Head of caudate nucleus (tissue), 42 donors: Measurements from ENCODE around the gene CSF1R.
A peak's percentile ranks its signal among the peaks of the same experiment; 100 is the strongest.

Experiments used
- DNase-seq, 42 donors: peaks; one replicate each; pipeline versions ENCODE4 v3.0.0 to v3.0.0-alpha.2; 2020 to 2021; ENCODE audit warnings: mixed read lengths in 7 of 42
- intact Hi-C: fragments of 100-400 bp; cut with DNase I; formaldehyde crosslinking; loops from one replicate; pipeline ENCODE4 v1.15.0; 2022

Gene CSF1R

DNA sequence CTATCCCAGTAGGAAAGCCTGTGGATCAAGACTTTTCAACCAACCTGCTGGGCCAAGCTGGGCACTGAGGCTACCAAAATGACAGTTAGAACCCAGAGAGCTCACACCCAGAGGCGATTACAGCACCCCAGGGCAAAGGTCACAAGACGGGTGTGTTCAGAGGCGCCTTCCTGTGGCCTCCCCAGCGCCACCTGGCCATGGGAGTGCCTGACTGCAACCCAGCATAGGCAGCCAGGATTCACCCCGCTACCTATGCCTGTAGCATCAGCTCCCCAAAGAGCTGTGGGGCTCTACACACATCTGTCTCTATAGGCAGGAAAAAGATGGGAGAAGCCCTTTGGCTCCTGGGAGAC lies 35.8 kb upstream of the CSF1R start:
- intact Hi-C loops, result no loop called here
- DNase-seq, result no peak

DNA sequence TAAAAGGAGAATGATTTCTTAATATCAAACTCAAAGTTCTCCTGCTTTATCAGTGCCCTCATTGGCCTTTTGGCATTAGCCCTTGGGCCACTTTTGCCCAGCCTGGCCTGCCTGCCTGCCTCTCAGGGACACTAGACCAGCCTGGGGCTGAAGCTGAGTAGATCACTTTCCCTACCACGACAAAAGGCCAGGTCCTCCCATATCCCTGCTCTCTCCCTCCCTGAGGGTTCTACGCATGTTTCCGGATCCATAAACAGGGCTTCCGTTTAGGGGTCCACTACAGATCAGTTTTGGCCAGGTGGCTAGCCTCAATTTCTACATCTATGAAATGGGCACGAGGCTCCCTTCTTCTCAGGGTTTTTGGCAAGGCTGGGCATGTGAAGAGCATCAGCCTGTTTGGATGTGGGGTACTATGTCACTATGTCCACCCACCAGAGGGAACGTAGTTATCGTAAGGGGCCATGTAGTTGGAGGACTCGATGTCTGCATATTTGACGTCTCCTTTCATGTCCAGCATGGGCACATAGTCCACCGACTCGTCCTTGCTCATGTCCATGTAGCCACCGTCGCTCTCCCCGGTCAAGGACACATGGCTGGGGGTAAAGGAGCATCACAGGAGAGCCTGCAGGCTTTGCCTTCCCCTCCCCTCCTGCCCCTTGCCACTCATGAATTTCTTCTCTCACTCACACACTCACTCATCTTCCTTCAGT lies 35.2 kb upstream of the CSF1R start:
- no peak for DNase-seq
- intact Hi-C loops, result no loop called here

DNA sequence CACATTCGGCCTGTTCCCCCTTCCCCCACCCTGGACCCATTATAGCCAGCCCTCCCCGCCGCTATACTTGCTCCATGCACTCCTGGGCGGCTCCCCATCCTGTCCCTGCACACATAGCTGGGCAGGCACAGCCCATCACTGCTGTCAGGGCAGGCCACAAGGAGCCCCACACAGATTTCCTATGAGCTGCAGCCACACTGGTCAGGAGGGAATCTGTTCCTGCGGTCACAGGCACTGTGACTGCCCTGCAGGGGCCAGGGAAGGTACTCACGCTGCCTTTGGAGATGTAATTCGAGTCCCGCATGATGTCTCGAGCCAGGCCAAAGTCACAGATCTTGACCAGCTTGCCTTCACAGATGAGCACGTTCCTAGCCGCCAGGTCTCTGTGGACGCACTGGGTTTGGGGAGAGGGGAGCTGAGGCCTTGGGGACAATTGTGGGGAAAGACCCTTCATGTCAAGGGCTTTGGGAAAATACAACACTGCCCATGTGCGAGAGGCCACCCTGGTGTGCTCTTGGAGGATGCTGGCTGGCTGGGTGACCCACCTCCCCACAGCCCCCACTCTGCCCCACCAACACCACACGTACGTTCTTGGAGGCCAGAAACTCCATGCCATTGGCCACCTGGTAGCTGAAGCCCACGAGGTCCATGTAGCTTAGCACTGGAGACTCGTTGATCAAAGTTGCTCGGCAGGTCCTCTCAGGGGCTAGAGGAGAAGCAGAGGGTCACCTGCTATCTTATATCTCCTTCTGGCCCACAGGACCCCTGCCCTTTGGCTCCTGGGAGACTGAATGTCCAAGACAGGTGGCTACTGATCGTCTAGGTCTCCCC lies 34.5 kb upstream of the CSF1R start:
- intact Hi-C loops, result no loop called here
- peak in 2 of 42 donors; percentile 5 to 25 for DNase-seq

DNA sequence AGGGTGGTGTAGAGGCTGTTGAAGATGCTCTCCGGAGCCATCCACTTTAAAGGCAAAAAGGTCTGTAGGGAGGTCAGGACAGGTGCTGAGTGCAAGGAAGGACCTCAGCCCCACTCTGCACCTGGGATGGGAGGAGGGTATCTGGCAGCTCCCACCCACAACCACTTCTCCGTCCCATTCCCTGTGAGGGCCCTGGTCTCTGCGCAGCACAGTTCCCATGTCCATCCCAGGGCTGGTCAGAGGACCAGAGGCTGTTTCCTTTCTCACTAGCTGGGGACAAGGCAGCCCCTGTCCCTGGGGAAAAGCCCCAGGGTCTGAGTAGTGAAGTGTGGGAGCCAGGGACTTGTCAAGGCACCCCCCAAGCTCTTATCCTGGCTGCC lies 33.7 kb upstream of the CSF1R start:
- peak in 3 of 42 donors; percentile 5 to 9 (median 7) for DNase-seq
- intact Hi-C loops, result no loop called here

DNA sequence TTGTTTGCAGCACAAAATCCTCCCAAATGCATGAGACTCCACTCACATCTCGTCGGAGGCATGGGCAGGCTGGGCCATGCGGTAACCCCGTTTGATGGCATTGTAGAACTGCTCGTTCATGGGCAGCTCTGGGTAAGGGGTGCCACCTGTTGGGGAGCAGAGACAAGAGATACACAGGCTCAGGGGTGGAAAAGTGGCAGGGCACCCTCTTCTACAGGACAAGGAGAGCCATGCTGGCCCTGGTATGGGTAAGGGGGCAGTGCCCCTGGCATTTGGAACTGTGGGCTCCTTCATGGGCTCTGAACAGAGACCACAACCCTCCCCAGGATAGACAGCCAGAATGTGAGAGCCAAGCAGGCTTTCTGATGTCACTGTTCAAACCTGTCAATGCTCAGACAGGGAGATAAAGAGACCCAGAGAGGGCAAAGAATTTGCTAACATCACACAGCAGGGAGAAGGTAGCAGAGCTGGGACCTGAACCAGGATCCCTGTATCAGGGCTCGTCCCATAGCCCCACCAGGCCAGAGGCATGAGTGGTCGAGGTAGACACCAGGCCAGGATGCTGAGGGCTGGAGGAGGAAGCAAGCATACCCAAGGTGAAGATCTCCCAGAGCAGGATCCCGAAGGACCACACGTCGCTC lies 33.2 kb upstream of the CSF1R start:
- intact Hi-C loops, result no loop called here
- peak in 13 of 42 donors; percentile 4 to 62 (median 30) for DNase-seq

DNA sequence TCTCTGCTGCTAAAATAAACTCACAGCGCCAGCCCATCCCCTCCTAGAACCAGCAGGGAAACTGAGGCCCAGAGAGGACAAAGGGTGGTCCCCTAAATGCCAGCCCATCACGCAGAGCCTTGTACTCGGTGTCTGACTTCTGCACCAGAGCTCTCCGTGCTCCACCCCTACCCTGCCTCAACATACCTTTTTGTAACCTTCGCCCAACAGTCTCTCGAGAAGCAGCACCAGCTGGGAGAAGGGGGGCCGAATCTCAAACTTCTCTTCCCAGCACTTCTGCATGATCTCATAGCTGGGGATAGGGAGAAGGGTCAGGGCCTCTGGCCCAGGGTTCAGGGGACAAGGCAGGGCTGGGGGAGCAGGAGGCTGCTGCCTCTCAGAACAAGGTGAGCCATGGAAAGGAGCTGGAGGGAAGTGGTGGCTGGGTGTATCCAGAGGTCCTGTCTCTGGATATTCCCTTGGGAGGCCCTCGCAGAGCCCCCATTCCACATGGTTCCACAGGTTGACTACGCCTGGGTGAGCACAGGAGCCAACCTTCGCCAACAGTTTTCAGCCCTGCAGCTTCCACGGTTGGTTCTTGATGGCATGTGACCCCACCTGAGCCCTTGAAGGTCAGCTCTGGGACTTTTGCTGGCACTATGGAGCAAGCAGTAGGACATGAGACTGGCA lies 32.3 kb upstream of the CSF1R start:
- intact Hi-C loops, result no loop called here
- peak in 7 of 42 donors; percentile 2 to 18 (median 7) for DNase-seq

DNA sequence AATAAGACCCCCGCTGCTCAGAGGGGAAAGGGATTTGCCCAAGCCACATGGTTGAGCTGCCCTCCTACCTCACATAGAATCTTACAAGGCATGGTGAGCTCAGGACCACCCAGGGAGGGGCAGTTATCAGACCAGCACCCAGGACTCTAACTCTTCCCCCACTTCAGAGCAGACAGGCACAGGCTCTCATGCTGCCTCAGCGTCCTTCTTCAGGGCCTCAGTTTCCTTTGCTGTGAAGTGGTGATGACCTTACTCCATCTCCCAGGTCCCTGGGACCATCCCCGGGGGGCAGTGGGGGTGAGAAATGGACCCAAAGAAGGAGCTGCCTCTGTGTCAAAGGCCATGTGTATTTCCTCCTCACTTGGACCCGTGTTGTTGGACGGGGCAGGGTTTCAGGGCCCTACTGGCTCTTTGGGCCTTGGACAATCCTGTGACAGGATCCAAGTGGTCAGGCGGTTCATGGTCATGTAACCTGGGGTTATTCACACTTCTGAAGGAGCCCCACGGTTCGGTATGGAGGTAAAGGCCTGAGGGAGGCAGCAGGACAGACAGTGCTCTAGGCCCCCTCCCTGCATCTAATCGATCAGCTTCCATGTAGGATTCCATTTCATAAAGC lies 31.7 kb upstream of the CSF1R start:
- DNase-seq, result peak in 6 of 42 donors; percentile 2 to 13 (median 8)
- intact Hi-C loops, result no loop called here

DNA sequence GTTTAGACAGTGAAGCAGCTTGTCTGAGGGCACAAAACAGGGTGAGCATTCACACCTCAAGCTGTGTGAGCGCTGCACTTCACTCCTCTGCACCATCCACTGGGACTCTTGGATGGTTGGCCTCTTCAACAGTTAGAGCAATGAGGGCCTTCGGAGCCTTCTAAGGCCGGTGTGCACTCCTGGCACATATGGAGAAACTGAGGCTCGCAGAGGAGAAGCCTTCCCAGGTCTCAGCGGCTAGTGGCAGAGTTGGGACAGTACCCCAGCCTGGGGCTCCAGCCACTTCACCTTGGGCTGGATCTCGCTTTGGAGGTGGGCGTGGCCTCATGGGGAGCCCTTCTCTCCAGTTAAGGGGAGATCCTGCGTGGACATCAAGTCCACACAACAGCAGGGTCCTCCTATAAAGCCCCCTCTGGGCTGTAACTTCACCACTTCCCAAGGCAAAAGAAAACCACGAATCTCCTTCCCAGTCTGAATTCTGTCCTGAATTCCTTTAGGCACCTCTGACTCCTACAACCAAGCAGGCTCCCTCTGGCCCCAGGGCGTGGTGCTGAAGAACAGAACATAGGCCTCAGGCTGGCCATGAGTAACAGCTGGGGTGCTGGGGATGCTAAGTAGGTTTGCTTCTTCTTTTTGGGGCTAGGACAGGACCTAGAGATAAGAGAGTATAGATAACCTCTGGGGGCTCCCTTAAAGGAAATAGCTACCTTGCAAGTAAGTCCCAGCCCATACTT lies 30.5 kb upstream of the CSF1R start:
- DNase-seq, result peak in 11 of 42 donors; percentile 1 to 32 (median 10)

DNA sequence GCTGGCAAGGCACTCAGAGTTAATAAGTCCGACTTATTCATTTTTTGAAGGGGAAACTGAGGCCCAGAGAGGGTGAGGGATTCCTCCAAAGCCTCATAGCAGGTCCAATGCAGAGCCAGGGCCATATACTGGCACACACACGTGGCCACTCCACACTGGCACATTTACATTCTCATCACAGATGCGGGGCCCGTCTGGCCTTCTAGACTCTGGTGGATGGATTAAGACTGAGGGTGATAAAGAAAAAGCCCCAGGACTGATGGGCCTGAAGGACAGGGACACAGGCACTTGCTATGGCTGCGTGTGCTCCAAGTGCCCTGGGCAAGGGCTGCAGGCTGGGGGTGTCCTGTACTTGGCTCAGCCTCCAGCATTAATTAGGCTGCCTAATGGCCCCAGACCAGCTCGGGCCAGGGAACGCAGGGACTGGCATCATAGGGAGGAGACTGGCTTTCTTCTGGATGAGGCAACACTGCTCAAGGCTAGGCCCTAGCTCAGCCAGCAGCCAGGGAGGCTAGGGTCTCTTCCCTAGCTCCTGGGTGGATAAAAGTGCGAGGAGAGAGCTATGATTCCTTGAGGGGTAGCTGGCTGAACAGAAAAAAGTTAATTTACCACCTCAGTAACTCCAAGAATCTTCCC lies 28.5 kb upstream of the CSF1R start:
- DNase-seq, result peak in 20 of 42 donors; percentile 1 to 63 (median 30)
- intact Hi-C loops, result no loop called here

More for the DNA sequence above, 30.5 kb upstream of the CSF1R start:
- intact Hi-C loops, result no loop called here

DNA sequence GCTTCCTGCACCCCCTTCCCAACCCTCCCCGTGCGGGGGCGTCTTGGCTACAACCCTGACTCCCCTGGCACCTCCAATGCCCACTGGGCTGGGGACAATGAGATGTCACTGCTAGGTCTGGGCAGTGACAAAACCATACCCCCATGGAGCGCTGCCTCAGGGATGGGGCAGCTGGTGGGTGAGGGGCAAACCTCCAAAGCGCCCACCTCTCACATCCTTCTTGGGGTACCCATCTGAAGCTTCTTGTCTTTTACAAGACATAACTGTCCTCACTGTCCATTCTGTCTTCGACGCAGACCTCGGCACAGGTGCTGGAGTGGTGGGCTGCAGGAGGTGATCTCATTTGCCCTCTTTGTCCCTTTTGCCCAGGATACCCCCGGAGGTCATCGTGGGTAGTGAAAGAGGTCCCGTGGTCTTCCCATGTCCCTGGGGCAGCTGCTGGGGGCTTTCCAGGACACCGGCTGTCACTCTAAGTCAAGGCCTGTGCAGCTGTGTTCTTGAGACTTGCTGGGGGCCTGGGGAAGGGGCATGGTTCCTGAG lies 27.8 kb upstream of the CSF1R start:
- peak in 12 of 42 donors; percentile 3 to 38 (median 16) for DNase-seq
- intact Hi-C loops, result no loop called here

DNA sequence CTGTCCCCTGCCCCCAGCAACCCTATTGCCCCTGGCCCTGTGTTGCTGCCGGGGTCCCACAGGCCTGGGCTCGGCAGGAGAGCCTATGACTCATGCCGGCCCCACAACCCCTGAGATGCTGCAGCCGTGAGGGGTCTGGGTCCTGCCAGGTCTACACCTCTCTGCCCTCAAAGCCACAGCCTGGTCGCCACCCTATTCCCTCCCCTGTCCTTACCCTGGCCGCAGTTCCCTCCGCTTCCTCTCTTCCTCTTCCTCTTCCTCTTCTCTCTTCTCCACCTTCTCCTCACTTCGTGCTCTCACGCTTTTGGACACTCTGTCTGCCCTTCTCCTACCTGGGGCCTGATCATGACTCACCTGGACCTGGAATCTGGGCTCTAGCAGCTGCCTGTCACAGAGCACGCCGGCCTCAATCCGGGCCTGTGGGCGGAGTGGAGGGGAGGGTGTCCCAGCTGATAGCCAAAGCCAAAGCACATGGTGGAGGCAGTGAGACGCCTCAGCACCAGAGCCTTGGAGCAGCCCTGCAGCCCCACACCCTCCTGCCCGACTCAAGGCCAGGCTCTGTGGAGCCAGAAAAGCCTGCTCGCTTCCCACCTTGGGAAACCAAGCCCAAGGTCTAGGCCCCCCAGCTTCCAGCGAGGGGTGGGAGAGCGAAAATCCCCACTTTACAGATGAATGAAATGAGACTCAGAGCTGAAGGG lies 26.8 kb upstream of the CSF1R start:
- intact Hi-C loops, result no loop called here
- DNase-seq, result peak in 12 of 42 donors; percentile 1 to 41 (median 20)

DNA sequence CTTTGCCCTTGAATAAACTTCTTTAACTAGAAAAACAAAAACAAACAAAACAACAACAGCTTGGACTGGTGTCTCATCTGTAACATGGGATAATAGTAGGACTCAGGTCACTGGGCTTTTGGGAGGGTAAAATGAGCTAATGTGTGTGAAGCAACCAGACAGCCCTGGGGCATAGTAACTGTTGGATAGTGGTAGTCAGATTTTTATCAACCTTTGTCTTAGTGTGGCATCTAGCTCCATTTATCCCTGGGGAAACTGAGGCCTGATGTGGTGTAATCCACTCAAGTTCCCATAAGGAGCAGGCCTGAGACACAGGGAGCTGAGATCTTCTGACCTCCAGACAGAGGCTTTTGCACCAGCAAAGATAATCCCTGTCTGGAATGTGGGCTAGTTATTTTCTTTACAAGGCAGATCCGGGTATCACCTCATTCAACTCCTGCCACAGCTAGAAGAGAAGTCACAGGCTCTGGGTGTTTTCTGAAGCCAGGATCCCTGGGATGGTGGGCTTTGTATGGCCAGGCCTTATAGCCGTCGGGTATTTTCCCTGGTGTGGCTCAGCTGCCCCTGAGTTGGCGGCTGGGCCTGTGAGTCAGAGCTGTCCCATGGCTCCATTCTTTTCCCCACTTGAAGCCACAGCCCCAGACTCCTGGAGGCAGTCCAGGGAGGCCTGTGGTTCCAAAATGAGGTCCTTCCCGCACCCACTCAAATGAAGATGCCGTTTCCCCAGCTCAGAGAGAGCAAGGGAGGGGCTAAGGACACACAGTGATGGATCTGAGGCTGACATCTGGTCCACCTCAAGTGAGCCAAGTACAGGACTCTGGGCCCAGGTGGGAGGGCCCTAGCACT lies 26.1 kb upstream of the CSF1R start:
- intact Hi-C loops, result no loop called here
- peak in 8 of 42 donors; percentile 8 to 67 (median 22) for DNase-seq

DNA sequence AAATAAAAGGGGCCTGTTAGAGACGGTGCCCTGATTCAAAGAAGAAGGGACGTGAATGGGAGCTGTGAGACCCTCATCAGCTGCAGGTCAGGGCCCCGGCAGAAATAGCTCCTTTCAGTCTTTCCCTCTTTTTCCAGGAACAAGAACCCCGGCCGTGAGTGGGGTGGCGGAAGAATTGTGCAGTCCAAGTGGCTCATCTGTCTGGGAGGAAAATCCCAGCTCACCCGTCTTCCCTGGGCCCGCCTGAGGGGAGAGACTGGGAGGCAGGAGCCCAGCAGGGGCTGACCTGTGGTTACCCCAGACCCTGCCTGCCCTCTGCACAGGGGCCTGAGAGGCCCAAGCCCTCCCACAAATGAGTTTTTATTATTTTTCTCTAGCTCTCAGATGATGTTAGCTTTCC lies 24.8 kb upstream of the CSF1R start:
- peak in 8 of 42 donors; percentile 8 to 45 (median 26) for DNase-seq
- intact Hi-C loops, result no loop called here

DNA sequence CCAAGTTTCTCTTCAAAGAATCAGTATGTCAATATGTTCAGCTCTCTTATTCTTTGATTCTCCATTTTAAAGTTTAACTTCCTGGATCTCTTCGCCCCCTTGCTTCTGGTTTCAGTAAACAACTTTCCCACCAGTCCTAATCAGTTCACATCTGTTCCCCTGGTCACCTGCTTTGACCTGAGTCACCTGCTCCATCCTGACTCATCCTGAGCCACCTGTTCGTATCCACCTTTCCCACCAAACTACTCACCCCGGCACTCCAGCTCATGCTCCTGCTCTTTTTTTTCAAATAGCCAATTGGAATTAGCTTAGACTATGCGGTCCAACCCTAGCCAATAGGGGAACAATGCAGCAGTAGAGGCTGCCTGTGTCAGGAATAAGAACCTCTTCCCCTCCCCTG lies 23.6 kb upstream of the CSF1R start:
- DNase-seq, result peak in 3 of 42 donors; percentile 8 to 28 (median 13)
- intact Hi-C loops, result no loop called here

DNA sequence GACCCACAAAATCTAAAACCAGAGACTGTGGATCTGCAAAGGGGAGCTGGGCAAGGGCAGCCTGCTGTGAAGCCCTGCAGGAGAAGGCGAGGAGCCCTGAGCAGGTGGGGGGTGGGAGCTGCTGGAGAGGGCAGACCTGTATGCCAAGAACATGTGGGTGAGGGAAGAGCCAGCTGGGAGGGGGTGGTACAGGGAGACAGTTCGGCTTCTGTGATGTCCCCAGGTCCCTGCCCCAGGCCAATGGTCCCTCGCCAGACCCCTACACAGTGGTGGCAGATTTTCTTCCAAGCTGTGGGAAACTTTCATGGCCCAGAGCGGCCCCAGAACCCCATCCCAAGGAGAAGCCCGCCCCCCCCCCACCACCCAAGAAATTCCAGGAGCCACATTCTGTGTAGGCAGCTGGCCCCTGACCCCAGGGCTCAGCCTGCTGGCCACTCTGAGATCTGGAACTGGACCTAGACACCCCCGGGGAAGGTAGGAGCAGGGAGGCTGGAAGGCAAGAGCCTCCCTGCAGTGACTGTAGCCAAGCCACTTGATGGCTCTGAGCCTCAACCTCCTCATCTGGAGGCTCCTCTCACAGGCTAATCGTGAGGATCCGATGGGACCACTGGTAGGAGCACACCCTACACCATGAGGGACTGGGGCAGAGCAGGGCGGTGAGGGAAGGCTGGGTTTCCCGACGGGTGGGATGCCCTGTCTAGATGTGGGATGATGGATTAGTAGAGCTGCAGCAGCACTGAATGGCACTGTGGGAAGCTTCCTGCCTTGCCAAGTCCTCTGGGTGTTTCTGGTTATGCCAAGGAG lies 22.6 kb upstream of the CSF1R start:
- DNase-seq, result peak in 7 of 42 donors; percentile 12 to 32 (median 18)

More for the DNA sequence above, 22.6 kb upstream of the CSF1R start:
- intact Hi-C loops, result no loop called here
